T follicular helper cell (primary cell): ENCODE measurements around the gene FPR1.

Source experiments
- DNase-seq: peaks from one replicate; pipeline ENCODE4 v3.0.0-alpha.2; 2020; ENCODE audit warnings: low read depth
- total RNA-seq, 2 experiments: gene quantifications; one replicate each; lab custom pipeline; 2026; lab: John Stamatoyannopoulos, UW

The FPR1 gene
- 0 reads per million in 2 experiments for total RNA-seq

GRCh38 chr19:51751655-51752054 lies at the start of gene FPR1:
TSS of gene FPR1 (minus strand) at chr19:51751878. CDS start at chr19:51746994, 4,884 bp downstream.
- no peak for DNase-seq

- no peak for DNase-seq
Measured at GRCh38 chr19:51800473-51801244, 49.0 kb upstream of the FPR1 start.

GRCh38 chr19:51799774-51800472 lies 48.2 kb upstream of the FPR1 start:
- no peak for DNase-seq

GRCh38 chr19:51799034-51799773 lies 47.5 kb upstream of the FPR1 start:
- DNase-seq = no peak

GRCh38 chr19:51798062-51798461 lies 46.4 kb upstream of the FPR1 start:
- no peak for DNase-seq

- no peak for DNase-seq
Measured at GRCh38 chr19:51797480-51797879, 45.8 kb upstream of the FPR1 start.

GRCh38 chr19:51796195-51796679 lies 44.6 kb upstream of the FPR1 start:
- no peak for DNase-seq

GRCh38 chr19:51794885-51795490 lies 43.3 kb upstream of the FPR1 start, which contains the start of gene FPR3:
TSS of gene FPR3 (plus strand) at chr19:51795157. CDS start at chr19:51823749, 28,592 bp downstream.
- DNase-seq = no peak

GRCh38 chr19:51793994-51794393 lies 42.3 kb upstream of the FPR1 start:
- DNase-seq = no peak

GRCh38 chr19:51792932-51793331 lies 41.3 kb upstream of the FPR1 start:
- DNase-seq = no peak

GRCh38 chr19:51789061-51789795 lies 37.5 kb upstream of the FPR1 start:
- DNase-seq = no peak

- no peak for DNase-seq
Measured at GRCh38 chr19:51788029-51788428, 36.4 kb upstream of the FPR1 start.

- DNase-seq = no peak
Measured at GRCh38 chr19:51786646-51787494, 35.2 kb upstream of the FPR1 start.

GRCh38 chr19:51784922-51785690 lies 33.4 kb upstream of the FPR1 start:
- no peak for DNase-seq

- DNase-seq = no peak
Measured at GRCh38 chr19:51784109-51784785, 32.6 kb upstream of the FPR1 start.

GRCh38 chr19:51783372-51783771 lies 31.7 kb upstream of the FPR1 start:
- DNase-seq = no peak

- DNase-seq = no peak
Measured at GRCh38 chr19:51781999-51782398, 30.3 kb upstream of the FPR1 start.

GRCh38 chr19:51780270-51780669 lies 28.6 kb upstream of the FPR1 start:
- no peak for DNase-seq

- no peak for DNase-seq
Measured at GRCh38 chr19:51779703-51780102, 28.0 kb upstream of the FPR1 start.
